Astrocyte (in vitro differentiated cells and primary cell): ENCODE data around the gene XG. TPM values are rescaled to one million over a fixed set of nuclear protein-coding genes. Genes with fewer than 3 reads are reported as not detected.
A peak's percentile ranks its signal among the peaks of the same experiment; 100 is the strongest.

Source experiments
- DNase-seq: peaks from one replicate; pipeline ENCODE4 v3.0.0-alpha.2; 2010; ENCODE audit warnings: low read depth
- FAIRE-seq: peaks from 2 replicates; lab custom pipeline; 2011; peaks lifted over from hg19 to GRCh38; lab: Jason Lieb, UNC
- H2AFZ ChIP-seq: 2 replicates; pipeline ENCODE4 v1.6.0; 2012; ENCODE audit warnings: low read depth, low read length, inconsistent platforms
- H3K27ac ChIP-seq: 2 replicates; pipeline ENCODE4 v1.5.1; 2011; ENCODE audit warnings: low read depth, low read length, inconsistent platforms
- H3K27me3 ChIP-seq: 2 replicates; pipeline ENCODE4 v1.6.0; 2011; ENCODE audit warnings: low read length, inconsistent platforms; ENCODE audit not compliant: insufficient read depth
- H3K36me3 ChIP-seq: 2 replicates; pipeline ENCODE4 v1.5.1; 2011; ENCODE audit warnings: low read length, inconsistent platforms; ENCODE audit not compliant: insufficient read depth
- H3K4me1 ChIP-seq: 2 replicates; pipeline ENCODE4 v1.5.1; 2011; ENCODE audit warnings: low read length, inconsistent platforms; ENCODE audit not compliant: insufficient read depth
- H3K4me2 ChIP-seq: 2 replicates; pipeline ENCODE4 v1.6.0; 2012; ENCODE audit warnings: low read length, inconsistent platforms
- H3K4me3 ChIP-seq: 2 replicates; pipeline ENCODE4 v1.5.1; 2011; ENCODE audit warnings: low read depth, mild to moderate bottlenecking, low read length, inconsistent platforms; ENCODE audit not compliant: insufficient read depth
- H3K79me2 ChIP-seq: 2 replicates; pipeline ENCODE4 v1.6.0; 2012; ENCODE audit warnings: mild to moderate bottlenecking, low read length, inconsistent platforms; ENCODE audit not compliant: insufficient read depth
- H3K9ac ChIP-seq: 2 replicates; pipeline ENCODE4 v1.6.0; 2012; ENCODE audit warnings: mild to moderate bottlenecking, low read length, inconsistent platforms
- H3K9me3 ChIP-seq: 2 replicates; pipeline ENCODE4 v1.5.1; 2012; ENCODE audit warnings: low read depth, mild to moderate bottlenecking, low read length, inconsistent platforms; ENCODE audit not compliant: insufficient read depth
- H4K20me1 ChIP-seq: 2 replicates; pipeline ENCODE4 v1.6.0; 2012; ENCODE audit warnings: low read length, inconsistent platforms; ENCODE audit not compliant: insufficient read depth
- H3K27ac Mint-ChIP-seq: one replicate; pipeline ENCODE4 v1.8.0; 2021; ENCODE audit warnings: mild to moderate bottlenecking, mixed read lengths; ENCODE audit not compliant: unreplicated experiment
- H3K27me3 Mint-ChIP-seq: one replicate; pipeline ENCODE4 v1.8.0; 2021; ENCODE audit warnings: low read depth, mixed read lengths; ENCODE audit not compliant: unreplicated experiment
- H3K36me3 Mint-ChIP-seq: one replicate; pipeline ENCODE4 v1.8.0; 2021; ENCODE audit warnings: low read depth, mixed read lengths; ENCODE audit not compliant: unreplicated experiment
- H3K4me1 Mint-ChIP-seq: one replicate; pipeline ENCODE4 v1.8.0; 2021; ENCODE audit warnings: low read depth, mixed read lengths; ENCODE audit not compliant: unreplicated experiment
- H3K4me3 Mint-ChIP-seq: one replicate; pipeline ENCODE4 v1.8.0; 2021; ENCODE audit warnings: mild to moderate bottlenecking, moderate library complexity, mixed read lengths; ENCODE audit not compliant: unreplicated experiment
- H3K9me3 Mint-ChIP-seq: one replicate; pipeline ENCODE4 v1.8.0; 2021; ENCODE audit warnings: mild to moderate bottlenecking, mixed read lengths; ENCODE audit not compliant: unreplicated experiment
- EZH2 ChIP-seq: IDR thresholded peaks from 2 replicates; pipeline ENCODE4 v1.6.1; 2012; ENCODE audit warnings: mild to moderate bottlenecking, low read length, inconsistent platforms; ENCODE audit not compliant: insufficient read depth
- total RNA-seq: library from RNA; stranded (reverse); gene quantifications from 2 replicates; pipeline ENCODE4 v1.2.1, GENCODE V29; 2021
- TF ChIP-seq, protein P1 (sequence below): IDR thresholded peaks from 2 replicates; pipeline ENCODE4 v1.5.1; 2011; ENCODE audit warnings: low read depth, mild to moderate bottlenecking, inconsistent platforms, low read length, moderate library complexity; ENCODE audit not compliant: insufficient read depth

Gene XG
- total RNA-seq, 1 donor from 2014 or later = 0.30 TPM

- Mint-ChIP-seq H3K27ac (peak overlapping the region; percentile 47), H3K36me3 (peaks cover 4% of the 10 kb centered on the region), H3K4me3 (no peak overlapping the region), H3K4me1 (peaks cover 11% of the 10 kb centered on the region), H3K9me3 (no peaks in the 10 kb centered on the region), H3K27me3 (no peaks in the 10 kb centered on the region)
- no peak overlapping the region for H2AFZ ChIP-seq
- no peaks in the 10 kb centered on the region for H4K20me1 ChIP-seq
- DNase-seq = peak; percentile 64
- H3K4me3 ChIP-seq = no peak overlapping the region
- H3K4me2 ChIP-seq = no peak overlapping the region
- no peak overlapping the region for H3K27ac ChIP-seq
- H3K9me3 ChIP-seq = no peaks in the 10 kb centered on the region
- H3K4me1 ChIP-seq = no peaks in the 10 kb centered on the region
- H3K27me3 ChIP-seq = no peaks in the 10 kb centered on the region
- H3K79me2 ChIP-seq = no peaks in the 10 kb centered on the region
- H3K36me3 ChIP-seq = no peaks in the 10 kb centered on the region
- TF ChIP-seq EZH2 = no peak
- TF ChIP-seq, protein P1, sequence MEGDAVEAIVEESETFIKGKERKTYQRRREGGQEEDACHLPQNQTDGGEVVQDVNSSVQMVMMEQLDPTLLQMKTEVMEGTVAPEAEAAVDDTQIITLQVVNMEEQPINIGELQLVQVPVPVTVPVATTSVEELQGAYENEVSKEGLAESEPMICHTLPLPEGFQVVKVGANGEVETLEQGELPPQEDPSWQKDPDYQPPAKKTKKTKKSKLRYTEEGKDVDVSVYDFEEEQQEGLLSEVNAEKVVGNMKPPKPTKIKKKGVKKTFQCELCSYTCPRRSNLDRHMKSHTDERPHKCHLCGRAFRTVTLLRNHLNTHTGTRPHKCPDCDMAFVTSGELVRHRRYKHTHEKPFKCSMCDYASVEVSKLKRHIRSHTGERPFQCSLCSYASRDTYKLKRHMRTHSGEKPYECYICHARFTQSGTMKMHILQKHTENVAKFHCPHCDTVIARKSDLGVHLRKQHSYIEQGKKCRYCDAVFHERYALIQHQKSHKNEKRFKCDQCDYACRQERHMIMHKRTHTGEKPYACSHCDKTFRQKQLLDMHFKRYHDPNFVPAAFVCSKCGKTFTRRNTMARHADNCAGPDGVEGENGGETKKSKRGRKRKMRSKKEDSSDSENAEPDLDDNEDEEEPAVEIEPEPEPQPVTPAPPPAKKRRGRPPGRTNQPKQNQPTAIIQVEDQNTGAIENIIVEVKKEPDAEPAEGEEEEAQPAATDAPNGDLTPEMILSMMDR = no peak
- peak; percentile 47 for FAIRE-seq
- H3K9ac ChIP-seq = no peak overlapping the region
These were observed 89.7 kb downstream of the XG start for GRCh38 chrX:2841537-2841936.

DNA sequence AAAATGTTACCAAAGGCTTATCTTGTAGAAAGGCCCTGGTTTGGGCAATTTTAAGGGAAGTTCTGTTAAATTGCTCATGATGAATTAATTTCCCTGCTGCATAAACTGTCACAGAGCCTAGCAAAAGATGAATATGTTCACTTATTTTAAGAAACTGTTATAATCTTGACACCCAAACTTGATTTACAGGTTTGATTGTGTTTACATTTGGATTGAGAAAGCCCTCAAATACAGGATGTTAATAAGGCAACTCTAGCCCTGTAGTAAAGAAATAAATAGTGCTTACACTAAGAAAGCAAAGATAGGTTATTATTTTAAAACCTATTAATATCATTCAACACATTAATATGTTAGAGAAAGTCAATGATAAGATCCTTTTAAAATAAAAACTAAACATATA lies 95.2 kb downstream of the XG start:
- Histone ChIP-seq H3K27me3 (no peaks in the 10 kb centered on the region), H3K4me1 (peaks cover 9% of the 10 kb centered on the region), H3K4me2 (no peak overlapping the region), H3K4me3 (no peak overlapping the region), H4K20me1 (no peaks in the 10 kb centered on the region), H3K36me3 (no peaks in the 10 kb centered on the region), H3K79me2 (no peaks in the 10 kb centered on the region), H3K9me3 (no peaks in the 10 kb centered on the region), H3K9ac (no peak overlapping the region), H2AFZ (no peak overlapping the region), H3K27ac (no peak overlapping the region)
- FAIRE-seq (peak; percentile 76), DNase-seq (no peak)
- Mint-ChIP-seq H3K27me3 (no peaks in the 10 kb centered on the region), H3K4me1 (peaks cover 19% of the 10 kb centered on the region), H3K9me3 (no peaks in the 10 kb centered on the region), H3K27ac (no peak overlapping the region), H3K36me3 (peaks cover 2% of the 10 kb centered on the region), H3K4me3 (no peak overlapping the region)
- TF ChIP-seq, protein P1 = no peak
- no peak for TF ChIP-seq EZH2

DNA sequence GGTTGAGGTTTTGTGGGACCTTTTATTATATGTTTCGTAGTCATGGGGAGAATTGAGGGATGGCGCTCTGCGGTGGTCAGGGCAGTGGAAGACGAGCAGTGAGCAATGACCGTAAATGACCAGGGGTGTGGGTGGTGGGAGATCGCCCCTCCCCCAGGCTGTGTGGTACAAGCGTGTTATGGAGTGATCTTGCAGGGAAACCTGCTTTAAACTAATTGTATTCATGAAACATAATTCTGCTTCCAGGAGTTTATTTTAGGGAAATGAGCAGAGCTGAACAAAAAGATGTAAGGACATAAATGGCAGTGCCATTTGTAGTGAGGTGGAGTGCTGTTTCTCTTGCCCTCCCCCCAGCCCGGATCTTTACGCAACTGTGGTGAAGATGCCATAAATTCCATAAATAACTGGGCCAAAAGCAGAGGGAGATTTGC lies 97.0 kb downstream of the XG start:
- peak overlapping the region; percentile 17 for H3K4me3 Mint-ChIP-seq
- peak overlapping the region; percentile 76 for H3K4me2 ChIP-seq
- peaks cover 9% of the 10 kb centered on the region for H3K4me1 ChIP-seq
- H3K27me3 ChIP-seq = no peaks in the 10 kb centered on the region
- H2AFZ ChIP-seq = peak overlapping the region; percentile 1
- DNase-seq (peak; percentile 73), FAIRE-seq (peak; percentile 99)
- H3K4me3 ChIP-seq = no peak overlapping the region
- H3K27me3 Mint-ChIP-seq = no peaks in the 10 kb centered on the region
- H3K36me3 ChIP-seq = no peaks in the 10 kb centered on the region
- no peaks in the 10 kb centered on the region for H3K9me3 ChIP-seq
- no peaks in the 10 kb centered on the region for H3K36me3 Mint-ChIP-seq
- H3K9ac ChIP-seq = peak overlapping the region; percentile 37
- no peaks in the 10 kb centered on the region for H4K20me1 ChIP-seq
- H3K27ac ChIP-seq = peak overlapping the region; percentile 71
- H3K9me3 Mint-ChIP-seq = no peaks in the 10 kb centered on the region
- H3K79me2 ChIP-seq = no peaks in the 10 kb centered on the region
- H3K27ac Mint-ChIP-seq = peak overlapping the region; percentile 70
- peaks cover 19% of the 10 kb centered on the region for H3K4me1 Mint-ChIP-seq
- TF ChIP-seq, protein P1 = no peak
- no peak for TF ChIP-seq EZH2
